NB4 (cell line): ENCODE measurements around the gene ZNF695.

Source experiments
- DNase-seq: peaks from one replicate; pipeline ENCODE4 v3.0.0; 2010; ENCODE audit warnings: low read depth
- H3K4me3 ChIP-seq: one replicate; pipeline ENCODE4 v1.5.1; 2011; ENCODE audit warnings: mild to moderate bottlenecking, low read depth, low read length, moderate library complexity
- MYC ChIP-seq: IDR thresholded peaks from 2 replicates; pipeline ENCODE4 v1.6.1; 2011; ENCODE audit warnings: low read depth, low read length
- POLR2A ChIP-seq: IDR thresholded peaks from 2 replicates; pipeline ENCODE4 v1.6.1; 2011; ENCODE audit warnings: mild to moderate bottlenecking; ENCODE audit not compliant: insufficient read length; ENCODE audit errors: extremely low read depth
- TF ChIP-seq, protein P1 (sequence below): IDR thresholded peaks from one replicate; pipeline ENCODE4 v1.5.1; 2012; ENCODE audit warnings: low read depth, low read length
- TF ChIP-seq, protein P2 (sequence below): IDR thresholded peaks from 2 replicates; pipeline ENCODE4 v1.6.1; 2011; ENCODE audit warnings: low read depth, low read length

The ZNF695 gene

DNA sequence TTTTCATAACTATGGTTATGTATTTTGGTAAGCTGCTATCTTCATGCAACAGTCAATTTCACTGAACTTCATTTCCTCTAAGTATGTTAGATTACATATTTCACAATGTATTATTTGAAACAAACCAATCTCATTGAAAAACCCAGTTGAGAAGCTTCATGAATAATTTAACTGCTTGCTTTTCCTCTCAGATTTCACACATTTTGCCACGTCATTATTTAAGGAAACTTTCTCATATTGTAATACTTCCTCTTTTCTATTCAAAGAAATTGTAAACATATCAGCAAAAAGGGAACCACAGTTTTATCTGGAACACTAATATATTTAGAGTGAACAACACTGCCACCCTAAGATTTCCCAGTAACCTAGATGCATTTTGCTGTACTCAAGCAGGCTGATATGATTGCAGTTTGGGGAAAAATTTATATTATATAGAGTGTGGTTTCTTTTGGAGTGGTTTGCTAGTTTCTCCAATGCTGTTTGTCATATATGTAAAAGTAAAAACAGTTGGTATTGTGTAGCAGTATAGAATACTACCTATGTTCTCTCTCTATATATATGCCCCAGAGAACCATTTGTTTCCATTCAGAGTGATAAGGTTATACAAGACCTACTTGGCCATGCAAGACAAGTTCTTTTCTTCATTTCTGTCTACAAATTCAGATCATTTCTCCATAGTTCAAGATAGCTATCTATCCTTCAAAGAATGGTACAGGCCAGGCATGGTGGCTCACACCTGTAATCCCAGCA, 47.7 kb downstream of the ZNF695 start:
- no peak overlapping the region for H3K4me3 ChIP-seq
- peak; percentile 82 for DNase-seq
- no peak for TF ChIP-seq POLR2A
- TF ChIP-seq, protein P1, sequence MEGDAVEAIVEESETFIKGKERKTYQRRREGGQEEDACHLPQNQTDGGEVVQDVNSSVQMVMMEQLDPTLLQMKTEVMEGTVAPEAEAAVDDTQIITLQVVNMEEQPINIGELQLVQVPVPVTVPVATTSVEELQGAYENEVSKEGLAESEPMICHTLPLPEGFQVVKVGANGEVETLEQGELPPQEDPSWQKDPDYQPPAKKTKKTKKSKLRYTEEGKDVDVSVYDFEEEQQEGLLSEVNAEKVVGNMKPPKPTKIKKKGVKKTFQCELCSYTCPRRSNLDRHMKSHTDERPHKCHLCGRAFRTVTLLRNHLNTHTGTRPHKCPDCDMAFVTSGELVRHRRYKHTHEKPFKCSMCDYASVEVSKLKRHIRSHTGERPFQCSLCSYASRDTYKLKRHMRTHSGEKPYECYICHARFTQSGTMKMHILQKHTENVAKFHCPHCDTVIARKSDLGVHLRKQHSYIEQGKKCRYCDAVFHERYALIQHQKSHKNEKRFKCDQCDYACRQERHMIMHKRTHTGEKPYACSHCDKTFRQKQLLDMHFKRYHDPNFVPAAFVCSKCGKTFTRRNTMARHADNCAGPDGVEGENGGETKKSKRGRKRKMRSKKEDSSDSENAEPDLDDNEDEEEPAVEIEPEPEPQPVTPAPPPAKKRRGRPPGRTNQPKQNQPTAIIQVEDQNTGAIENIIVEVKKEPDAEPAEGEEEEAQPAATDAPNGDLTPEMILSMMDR = peak; percentile 21

DNA sequence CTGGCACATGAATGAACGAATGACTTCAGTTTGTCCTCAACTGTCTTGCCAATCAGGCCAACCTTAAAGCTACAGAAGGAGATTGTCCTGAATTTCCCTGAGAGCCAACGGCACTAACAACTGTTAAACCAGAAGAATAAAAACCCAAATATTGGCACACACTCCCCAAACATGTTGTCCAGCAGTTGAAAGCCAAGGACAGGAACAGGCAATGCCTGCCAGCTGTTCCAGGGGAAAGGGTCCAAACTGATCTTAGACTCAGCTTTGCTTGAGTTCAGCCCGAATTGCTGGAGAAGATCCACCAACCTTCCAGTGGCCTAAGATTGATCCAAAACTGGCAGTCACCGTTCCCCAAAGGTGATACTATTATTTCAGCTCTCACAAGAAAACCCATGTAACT, 53.7 kb downstream of the ZNF695 start:
- H3K4me3 ChIP-seq = no peak overlapping the region
- TF ChIP-seq MYC (no peak), POLR2A (no peak)
- TF ChIP-seq, protein P1 = no peak
- TF ChIP-seq, protein P2, sequence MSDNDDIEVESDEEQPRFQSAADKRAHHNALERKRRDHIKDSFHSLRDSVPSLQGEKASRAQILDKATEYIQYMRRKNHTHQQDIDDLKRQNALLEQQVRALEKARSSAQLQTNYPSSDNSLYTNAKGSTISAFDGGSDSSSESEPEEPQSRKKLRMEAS = no peak
- no peak for DNase-seq

DNA sequence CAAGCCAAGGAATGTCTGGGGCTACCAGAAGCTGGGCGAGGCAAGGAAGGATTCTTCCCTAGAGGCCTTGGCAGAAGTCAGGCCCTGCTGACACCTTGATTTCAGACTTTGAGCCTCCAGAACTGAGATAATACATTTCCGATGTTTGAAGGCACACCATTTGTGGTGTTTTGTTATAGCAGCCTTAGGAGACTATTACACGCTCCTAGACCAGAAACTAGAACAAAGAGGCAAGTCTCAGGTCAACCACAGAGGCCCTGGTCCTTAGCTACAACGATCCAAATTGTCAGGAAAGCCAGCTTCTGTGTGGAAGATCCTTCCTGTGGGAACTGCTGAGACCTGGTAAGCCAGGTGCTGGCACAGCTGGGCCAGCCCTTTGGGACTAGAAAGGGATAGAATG, 56.4 kb downstream of the ZNF695 start:
- DNase-seq = no peak
- H3K4me3 ChIP-seq = no peak overlapping the region
- no peak for TF ChIP-seq MYC

DNA sequence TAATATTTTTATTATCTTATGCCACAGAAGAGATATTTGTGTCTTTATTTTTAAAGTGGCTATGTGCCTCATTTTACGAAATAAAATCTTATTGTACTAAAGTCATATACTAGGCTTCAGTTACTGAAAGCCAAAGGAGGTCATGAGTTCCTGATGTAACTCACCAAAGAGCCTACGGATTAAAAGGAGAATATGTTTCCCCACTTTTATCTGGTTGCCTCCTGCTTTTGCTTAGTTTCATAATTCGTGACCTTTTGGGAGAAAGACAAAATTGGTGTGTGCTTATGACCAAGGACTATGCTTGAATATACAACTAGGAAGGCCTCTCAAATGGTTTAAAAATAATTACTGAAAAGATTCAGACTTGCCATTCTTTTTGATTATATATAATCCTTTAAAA, 57.9 kb downstream of the ZNF695 start:
- H3K4me3 ChIP-seq = no peak overlapping the region
- TF ChIP-seq POLR2A = no peak
- TF ChIP-seq, protein P1 = no peak
- TF ChIP-seq MYC = no peak
- TF ChIP-seq, protein P2 = no peak
- DNase-seq = no peak

DNA sequence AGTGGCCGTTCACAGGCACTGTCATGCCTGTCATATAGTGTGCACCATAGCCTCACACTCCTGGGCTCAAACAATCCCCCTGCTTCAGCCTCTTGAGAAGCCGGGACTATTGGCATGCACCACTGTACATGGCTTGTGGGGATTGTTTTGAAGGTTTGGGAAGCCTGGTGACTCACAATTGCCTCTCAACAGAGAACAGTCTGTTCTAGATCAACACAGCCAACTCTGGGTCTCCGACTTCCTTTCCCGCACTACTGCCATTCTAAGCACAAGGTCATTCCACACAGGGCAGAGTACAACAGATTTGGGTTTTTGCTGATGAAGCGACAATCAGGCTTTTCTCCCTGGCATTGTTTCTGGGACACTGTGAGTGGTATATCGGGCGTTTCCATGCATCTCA, 60.6 kb downstream of the ZNF695 start:
- TF ChIP-seq POLR2A (no peak), MYC (no peak)
- TF ChIP-seq, protein P1 = no peak
- TF ChIP-seq, protein P2 = no peak
- H3K4me3 ChIP-seq = no peak overlapping the region
- no peak for DNase-seq

DNA sequence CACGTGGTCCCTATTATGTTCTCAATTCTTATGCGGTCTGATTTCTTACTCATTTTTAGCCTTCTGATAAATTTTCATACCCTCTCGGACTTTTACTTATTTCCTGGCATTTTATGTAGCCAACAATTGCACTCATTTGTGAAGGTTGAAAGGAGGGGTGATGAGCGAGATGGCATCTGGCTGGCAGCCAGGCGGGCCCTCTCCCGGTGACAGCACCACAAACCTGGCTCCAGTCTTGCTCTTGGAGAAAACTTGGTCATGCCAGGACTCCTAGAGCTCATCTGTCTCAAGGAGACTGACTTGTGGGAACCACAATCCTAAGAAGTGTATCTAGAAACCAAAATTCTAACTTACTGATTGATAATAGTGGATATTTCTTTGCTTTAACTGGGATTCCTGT, 61.5 kb downstream of the ZNF695 start:
- no peak overlapping the region for H3K4me3 ChIP-seq
- no peak for DNase-seq
- TF ChIP-seq MYC = no peak
